ENCODE results near the gene PRDM11. TPM values are rescaled to one million over a fixed set of nuclear protein-coding genes. Genes with fewer than 3 reads are reported as not detected.

The PRDM11 gene
- total RNA-seq, 1 experiment from 2014 or later, result 4.0 TPM

- H3K27me3 Mint-ChIP-seq (ENCODE audit: insufficient read depth, unreplicated experiment), result no peaks in the 10 kb centered on the region
- no peak overlapping the region for H3K27ac Mint-ChIP-seq (ENCODE audit: low read depth, unreplicated experiment)
- CTCF ChIA-PET, result interaction anchor here (0.5 kb wide), 1 partner anchor 56 kb away, joined by 3 read pairs; no protein-coding TSS in a partner anchor
- TF ChIP-seq CTCF (IDR thresholded peaks at IDR 0.05; ENCODE audit: unreplicated experiment), result no peak
- intact Hi-C loops (cut with micrococcal nuclease), result no loop called here
- peaks cover 6% of the 10 kb centered on the region for H3K36me3 Mint-ChIP-seq (ENCODE audit: insufficient read depth, unreplicated experiment)
- POLR2A ChIA-PET, result interaction anchor here (0.9 kb wide), 1 partner anchor 9 kb away, joined by 3 read pairs; no protein-coding TSS in a partner anchor
- no peaks in the 10 kb centered on the region for H3K9me3 Mint-ChIP-seq (ENCODE audit: unreplicated experiment)
- DNase-seq (ENCODE audit: unreplicated experiment), result no peak
- H3K4me1 Mint-ChIP-seq (ENCODE audit: insufficient read depth, unreplicated experiment), result no peaks in the 10 kb centered on the region
- no peak overlapping the region for H3K4me3 Mint-ChIP-seq (ENCODE audit: unreplicated experiment)
- no TSS peak for BruUV-seq (replicated peaks)
Observed at GRCh38 chr11:45212566-45213315, 66.3 kb downstream of the PRDM11 start.

- no peaks in the 10 kb centered on the region for H3K9me3 Mint-ChIP-seq (ENCODE audit: unreplicated experiment)
- peaks cover 6% of the 10 kb centered on the region for H3K36me3 Mint-ChIP-seq (ENCODE audit: insufficient read depth, unreplicated experiment)
- H3K27ac Mint-ChIP-seq (ENCODE audit: low read depth, unreplicated experiment), result no peak overlapping the region
- no peaks in the 10 kb centered on the region for H3K4me1 Mint-ChIP-seq (ENCODE audit: insufficient read depth, unreplicated experiment)
- intact Hi-C loops (cut with micrococcal nuclease), result no loop called here
- POLR2A ChIA-PET, result interaction anchor here (0.7 to 0.9 kb wide), 2 partner anchors 10 to 18 kb away, joined by 3 read pairs; no protein-coding TSS in a partner anchor
- DNase-seq (ENCODE audit: unreplicated experiment), result no peak
- CTCF ChIA-PET, result no interaction called here
- BruUV-seq (replicated peaks), result no TSS peak
- no peaks in the 10 kb centered on the region for H3K27me3 Mint-ChIP-seq (ENCODE audit: insufficient read depth, unreplicated experiment)
- no peak overlapping the region for H3K4me3 Mint-ChIP-seq (ENCODE audit: unreplicated experiment)
- no peak for TF ChIP-seq CTCF (IDR thresholded peaks at IDR 0.05; ENCODE audit: unreplicated experiment)
Observed at GRCh38 chr11:45213316-45213665, 66.9 kb downstream of the PRDM11 start.

- DNase-seq (ENCODE audit: unreplicated experiment), result no peak
- CTCF ChIA-PET, result no interaction called here
- no peaks in the 10 kb centered on the region for H3K4me1 Mint-ChIP-seq (ENCODE audit: insufficient read depth, unreplicated experiment)
- POLR2A ChIA-PET, result interaction anchor here (0.6 to 0.9 kb wide), 3 partner anchors 10 to 78 kb away, joined by 3 read pairs; no protein-coding TSS in a partner anchor
- no peak overlapping the region for H3K27ac Mint-ChIP-seq (ENCODE audit: low read depth, unreplicated experiment)
- H3K36me3 Mint-ChIP-seq (ENCODE audit: insufficient read depth, unreplicated experiment), result peaks cover 6% of the 10 kb centered on the region
- no peaks in the 10 kb centered on the region for H3K27me3 Mint-ChIP-seq (ENCODE audit: insufficient read depth, unreplicated experiment)
- TF ChIP-seq CTCF (IDR thresholded peaks at IDR 0.05; ENCODE audit: unreplicated experiment), result no peak
- H3K9me3 Mint-ChIP-seq (ENCODE audit: unreplicated experiment), result no peaks in the 10 kb centered on the region
- intact Hi-C loops (cut with micrococcal nuclease), result no loop called here
- BruUV-seq (replicated peaks), result no TSS peak
- H3K4me3 Mint-ChIP-seq (ENCODE audit: unreplicated experiment), result no peak overlapping the region
Observed at GRCh38 chr11:45213717-45214116, 67.3 kb downstream of the PRDM11 start.

GRCh38 chr11:45215098-45215865 lies 68.8 kb downstream of the PRDM11 start:
- no peak overlapping the region for H3K4me3 Mint-ChIP-seq (ENCODE audit: unreplicated experiment)
- intact Hi-C loops (cut with micrococcal nuclease), result no loop called here
- H3K9me3 Mint-ChIP-seq (ENCODE audit: unreplicated experiment), result no peaks in the 10 kb centered on the region
- H3K4me1 Mint-ChIP-seq (ENCODE audit: insufficient read depth, unreplicated experiment), result no peaks in the 10 kb centered on the region
- BruUV-seq (replicated peaks), result no TSS peak
- TF ChIP-seq CTCF (IDR thresholded peaks at IDR 0.05; ENCODE audit: unreplicated experiment), result no peak
- ChIA-PET CTCF (no interaction called here), POLR2A (no interaction called here)
- H3K27ac Mint-ChIP-seq (ENCODE audit: low read depth, unreplicated experiment), result no peak overlapping the region
- peaks cover 6% of the 10 kb centered on the region for H3K36me3 Mint-ChIP-seq (ENCODE audit: insufficient read depth, unreplicated experiment)
- H3K27me3 Mint-ChIP-seq (ENCODE audit: insufficient read depth, unreplicated experiment), result no peaks in the 10 kb centered on the region
- DNase-seq (ENCODE audit: unreplicated experiment), result no peak

All from MCF 10A (cell line).